Midbrain (tissue), 1 donor: Measurements from ENCODE around the gene BLCAP.
"Not testable (repeated sequence)": the region's sequence is repeated elsewhere in the genome, so short reads cannot be mapped to it uniquely, and the experiment has no call there.

Source experiments
- DNase-seq: peaks from one replicate; lab custom pipeline; 2025; lab: John Stamatoyannopoulos, UW

BLCAP gene

DNA sequence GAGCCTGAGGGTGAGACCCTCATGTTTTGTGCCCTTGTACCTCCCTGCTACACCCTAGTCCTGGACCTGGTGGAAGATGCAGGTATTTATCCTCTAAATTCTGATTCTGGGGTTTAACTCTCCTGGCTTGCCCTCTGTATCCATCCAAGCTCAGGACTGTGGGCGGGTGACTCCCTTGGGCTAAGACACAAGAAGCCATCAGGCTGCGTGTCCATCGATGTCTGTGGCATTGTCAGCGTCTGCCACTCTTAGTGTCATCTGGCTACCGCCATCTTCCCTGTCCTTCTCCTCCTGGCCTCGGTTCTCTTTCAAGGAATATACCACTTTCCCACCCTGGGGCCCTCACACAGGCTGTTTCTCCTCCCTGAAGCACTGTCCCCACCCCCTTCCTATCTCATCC lies 28.9 kb upstream of the BLCAP start:
- no peak for DNase-seq

- not testable (repeated sequence) for DNase-seq
Measured at GRCh38 chr20:37554721-37555298, 27.1 kb upstream of the BLCAP start.

DNA sequence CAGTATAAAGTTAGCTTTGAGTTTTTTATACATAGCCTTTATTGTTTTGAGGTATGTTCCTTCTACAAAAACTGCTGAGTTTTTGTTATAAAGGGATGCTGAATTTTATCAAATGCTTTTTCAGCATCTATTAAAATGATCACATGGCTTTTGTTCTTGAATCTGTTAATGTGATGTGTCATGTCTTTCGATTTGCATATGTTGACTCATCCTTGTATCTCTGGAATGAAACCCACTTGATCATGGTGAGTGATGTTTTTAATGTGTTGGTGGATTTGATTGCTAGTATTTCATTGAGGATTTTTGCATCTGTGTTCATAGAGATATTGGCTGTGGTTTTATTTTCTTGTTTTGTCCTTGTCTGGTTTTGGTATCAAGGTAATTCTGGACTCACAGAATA lies 24.7 kb upstream of the BLCAP start:
- DNase-seq: no peak

DNA sequence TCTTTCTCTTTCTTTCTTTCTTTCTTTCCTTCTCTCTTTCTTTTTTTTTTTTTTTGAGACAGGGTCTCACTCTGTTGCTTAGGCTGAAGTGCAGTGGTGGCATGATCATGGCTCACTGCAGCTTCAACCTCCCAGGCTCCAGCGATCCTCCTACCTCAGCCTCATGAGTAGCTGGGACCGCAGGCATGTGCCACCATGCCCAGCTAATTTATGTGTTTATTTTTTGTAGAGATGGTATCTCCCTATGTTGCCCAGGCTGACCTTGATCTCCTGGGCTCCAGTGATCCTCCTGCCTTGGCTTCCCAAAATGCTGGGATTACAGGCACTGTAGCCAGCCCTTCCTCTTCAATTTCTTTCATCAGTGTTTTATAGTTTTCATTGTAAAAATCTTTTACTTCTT lies 24.0 kb upstream of the BLCAP start:
- DNase-seq: not testable (repeated sequence)

DNA sequence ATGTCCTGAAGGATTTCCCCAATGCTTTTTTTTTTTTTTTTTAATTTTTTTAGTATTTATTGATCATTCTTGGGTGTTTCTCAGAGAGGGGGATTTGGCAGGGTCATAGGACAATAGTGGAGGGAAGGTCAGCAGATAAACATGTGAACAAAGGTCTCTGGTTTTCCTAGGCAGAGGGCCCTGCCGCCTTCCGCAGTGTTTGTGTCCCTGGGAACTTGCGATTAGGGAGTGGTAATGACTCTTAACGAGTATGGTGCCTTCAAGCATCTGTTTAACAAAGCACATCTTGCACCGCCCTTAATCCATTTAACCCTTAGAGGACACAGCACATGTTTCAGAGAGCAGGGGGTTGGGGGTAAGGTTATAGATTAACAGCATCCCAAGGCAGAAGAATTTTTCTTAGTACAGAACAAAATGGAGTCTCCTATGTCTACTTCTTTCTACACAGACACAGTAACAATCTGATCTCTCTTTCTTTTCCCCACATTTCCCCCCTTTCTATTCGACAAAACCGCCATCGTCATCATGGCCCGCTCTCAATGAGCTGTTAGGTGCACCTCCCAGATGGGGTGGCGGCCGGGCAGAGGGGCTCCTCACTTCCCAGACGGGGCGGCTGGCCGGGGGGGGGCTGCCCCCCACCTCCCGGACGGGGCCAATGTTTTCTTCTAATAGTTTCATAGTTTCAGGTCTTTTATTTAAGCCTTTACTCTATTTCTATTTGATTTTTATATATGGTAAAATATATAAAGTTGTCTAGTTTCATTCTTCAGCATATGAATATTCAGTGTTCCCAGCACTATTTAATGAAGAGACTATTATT lies 22.6 kb upstream of the BLCAP start:
- DNase-seq: not testable (repeated sequence)

- DNase-seq: no peak
Measured at GRCh38 chr20:37547912-37548311, 20.2 kb upstream of the BLCAP start.

- no peak for DNase-seq
Measured at GRCh38 chr20:37545516-37545915, 17.8 kb upstream of the BLCAP start.

DNA sequence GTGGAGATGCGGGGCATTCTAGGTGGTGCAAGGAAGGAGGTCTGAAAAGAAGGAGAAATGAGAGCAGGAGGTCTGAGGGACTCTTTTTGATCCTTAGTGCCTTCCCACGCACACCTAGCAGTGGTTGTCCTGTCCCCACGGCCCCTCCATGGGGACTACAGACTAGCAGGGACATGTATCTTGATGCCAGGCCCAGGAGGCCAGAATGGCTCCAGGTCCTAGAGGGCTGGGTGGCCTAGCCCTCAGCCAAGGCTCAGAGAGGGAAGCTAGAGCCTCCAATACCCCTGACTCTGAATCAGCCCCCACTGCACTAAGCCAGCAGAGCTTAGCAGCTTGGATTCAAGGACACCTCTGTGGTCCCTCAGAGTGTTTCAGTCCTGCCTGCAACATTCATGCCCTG lies 16.7 kb upstream of the BLCAP start:
- DNase-seq: no peak

DNA sequence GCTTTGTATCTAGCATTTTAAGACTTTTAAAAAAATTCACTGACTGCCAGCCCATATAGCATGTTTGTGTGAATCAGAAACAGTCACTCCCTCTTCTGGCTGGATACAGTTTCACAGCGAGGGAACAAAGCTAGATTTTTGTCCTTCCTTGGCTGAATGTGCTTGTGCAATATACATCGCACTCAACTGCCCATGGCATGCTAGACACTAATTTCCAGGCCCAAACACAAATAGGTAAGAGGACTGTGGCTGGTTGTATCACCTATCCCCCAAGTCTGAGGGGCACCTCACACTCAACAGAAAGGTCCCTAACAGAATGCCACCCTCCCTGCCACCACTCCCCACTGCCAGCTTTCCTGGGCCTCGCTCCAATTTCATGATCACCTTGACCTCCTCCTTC lies 16.2 kb upstream of the BLCAP start:
- no peak for DNase-seq

DNA sequence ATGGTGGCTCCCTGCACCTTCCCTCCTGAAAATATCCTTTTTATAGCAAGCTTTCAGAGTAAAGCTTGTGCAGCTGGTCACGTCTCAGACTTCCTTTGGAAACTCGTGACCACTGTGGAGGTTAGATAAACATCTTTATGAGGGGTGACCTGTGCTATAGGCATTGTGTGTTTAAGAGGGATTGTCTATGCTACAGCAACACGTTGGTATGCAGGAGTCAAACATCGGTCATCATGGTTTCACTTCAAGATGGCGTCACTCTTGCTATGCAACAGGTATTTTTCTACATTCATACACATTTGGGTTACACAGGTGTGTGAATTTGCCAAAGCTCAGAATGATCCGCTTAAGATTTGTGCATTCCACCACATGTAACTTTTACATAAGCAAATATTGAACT lies 14.6 kb upstream of the BLCAP start:
- no peak for DNase-seq

- no peak for DNase-seq
Measured at GRCh38 chr20:37541326-37541725, 13.7 kb upstream of the BLCAP start.

DNA sequence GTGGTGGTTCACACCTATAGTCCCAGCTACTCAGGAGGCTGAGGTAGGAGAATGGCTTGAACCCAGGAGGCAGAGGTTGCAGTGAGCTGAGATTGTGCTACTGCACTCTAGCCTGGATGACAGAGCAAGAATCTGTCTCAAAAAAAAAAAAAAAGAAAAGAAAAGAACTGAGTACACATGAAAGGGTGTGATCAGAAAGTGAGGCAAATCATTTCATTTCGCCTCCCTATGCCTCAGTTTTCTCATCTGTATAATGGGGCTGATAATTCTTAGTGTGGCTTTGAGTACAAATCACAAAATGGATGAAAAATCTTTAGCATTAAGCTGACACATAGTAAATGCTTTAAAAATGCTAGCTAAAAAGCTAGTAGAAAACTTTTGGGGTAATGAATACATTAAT lies 13.2 kb upstream of the BLCAP start:
- not testable (repeated sequence) for DNase-seq

GRCh38 chr20:37540001-37540400 lies 12.3 kb upstream of the BLCAP start:
- no peak for DNase-seq

GRCh38 chr20:37539424-37539823 lies 11.7 kb upstream of the BLCAP start:
- no peak for DNase-seq

GRCh38 chr20:37538003-37538402 lies 10.3 kb upstream of the BLCAP start:
- no peak for DNase-seq

DNA sequence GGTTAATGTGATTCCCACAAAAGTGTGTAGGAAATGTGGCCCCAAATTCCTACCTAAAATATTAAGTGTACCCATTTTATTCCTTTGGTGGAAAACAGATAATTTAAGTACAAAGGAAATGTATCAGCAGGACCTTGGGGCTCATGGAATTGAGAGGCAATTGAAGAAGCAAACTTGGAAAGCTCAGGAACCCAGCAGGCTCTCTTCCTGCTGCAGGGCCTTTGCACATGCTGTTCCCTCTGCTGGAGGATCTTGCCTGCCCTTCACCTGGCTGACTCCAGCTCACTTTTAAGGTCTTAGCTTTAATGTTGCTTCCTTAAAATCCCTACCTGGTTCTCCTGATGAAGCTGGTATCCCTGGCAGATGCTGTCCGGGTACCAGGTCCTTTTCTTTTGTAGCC lies 9.8 kb upstream of the BLCAP start:
- no peak for DNase-seq

DNA sequence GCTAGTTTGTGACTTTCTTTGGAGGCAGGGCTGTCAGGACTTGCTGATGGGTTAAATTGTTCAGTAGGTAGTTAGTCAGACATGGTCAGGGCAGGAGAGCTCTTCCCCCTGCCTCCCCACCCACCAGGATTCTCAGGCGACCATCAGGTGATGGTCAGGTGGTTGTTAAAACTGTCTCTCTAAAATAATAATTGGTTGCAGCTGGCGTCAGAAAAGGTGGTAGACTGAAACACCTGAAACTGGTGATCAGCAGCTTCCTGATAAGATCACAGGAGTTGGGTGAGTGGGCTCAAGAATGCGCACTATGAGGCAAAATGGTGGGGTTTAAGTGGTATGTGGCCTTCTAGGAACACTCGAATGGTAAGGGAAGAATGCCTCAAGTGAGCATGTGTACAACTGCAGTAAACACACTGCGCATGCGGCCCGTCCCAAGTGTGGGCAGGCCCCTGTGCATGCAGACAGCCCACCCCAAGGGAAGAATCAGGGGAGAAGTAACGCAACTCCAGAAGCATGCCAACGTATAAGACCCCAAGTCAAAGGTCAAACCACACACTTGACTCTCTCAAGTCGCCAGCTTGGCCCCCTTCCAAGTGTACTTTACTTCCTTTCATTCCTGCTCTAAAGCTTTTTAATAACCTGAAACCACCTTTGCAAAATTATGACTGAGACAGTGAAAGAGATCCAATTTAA lies 7.9 kb upstream of the BLCAP start:
- no peak for DNase-seq

GRCh38 chr20:37534401-37535157 lies 6.9 kb upstream of the BLCAP start:
- DNase-seq: peak; percentile 86

- DNase-seq: no peak
Measured at GRCh38 chr20:37533154-37533715, 5.6 kb upstream of the BLCAP start.

GRCh38 chr20:37531856-37532255 lies 4.2 kb upstream of the BLCAP start:
- no peak for DNase-seq

GRCh38 chr20:37530696-37531095 lies 3.0 kb upstream of the BLCAP start:
- no peak for DNase-seq

DNA sequence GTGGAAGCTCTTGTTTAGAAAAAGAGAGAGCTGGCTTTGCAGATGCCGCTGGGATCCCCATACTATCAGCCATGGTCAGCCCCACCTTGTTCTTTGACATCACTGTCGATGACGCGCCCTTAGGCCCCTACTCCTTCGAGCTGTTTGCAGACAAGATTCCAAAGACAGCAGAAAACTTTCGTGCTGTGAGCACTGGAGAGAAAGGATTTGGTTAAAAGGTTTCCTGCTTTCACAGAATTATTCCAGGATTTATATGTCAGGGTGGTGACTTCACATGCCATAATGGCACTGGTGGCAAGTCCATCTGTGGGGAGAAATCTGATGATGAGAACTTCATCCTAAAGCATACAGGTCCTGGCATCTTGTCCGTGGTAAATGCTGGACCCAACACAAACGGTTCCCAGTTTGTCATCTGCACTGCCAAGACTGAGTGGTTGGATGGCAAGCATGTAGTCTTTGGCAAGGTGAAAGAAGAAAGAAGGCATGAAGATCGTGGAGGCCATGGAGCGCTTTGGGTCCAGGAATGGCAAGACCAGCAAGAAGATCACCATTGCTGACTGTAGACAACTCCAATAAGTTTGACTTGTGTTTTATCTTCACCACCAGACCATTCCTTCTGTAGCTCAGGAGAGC lies 2.4 kb upstream of the BLCAP start:
- no peak for DNase-seq
